AG09309 (cell line): ENCODE results near the gene RYR1.

Experiments
- DNase-seq: peaks from one replicate; pipeline ENCODE4 v3.0.0-alpha.2; 2010; ENCODE audit warnings: low read depth
- H3K4me3 ChIP-seq: 2 replicates; pipeline ENCODE4 v1.5.1; 2011; ENCODE audit warnings: mild to moderate bottlenecking, low read depth, low read length, moderate library complexity; ENCODE audit not compliant: control insufficient read depth
- CTCF ChIP-seq: IDR thresholded peaks from 2 replicates; pipeline ENCODE4 v1.5.1; 2011; ENCODE audit warnings: mild to moderate bottlenecking, low read depth, low read length, inconsistent platforms; ENCODE audit not compliant: insufficient read depth, control insufficient read depth; ENCODE audit errors: missing control alignments

The RYR1 gene

GRCh38 chr19:38440592-38440991 is 7.1 kb downstream of the RYR1 start:
- H3K4me3 ChIP-seq = no peak overlapping the region
- TF ChIP-seq CTCF = no peak
- DNase-seq = no peak

- no peak for DNase-seq
- TF ChIP-seq CTCF = no peak
- no peak overlapping the region for H3K4me3 ChIP-seq
Observed at GRCh38 chr19:38441657-38442348, 8.3 kb downstream of the RYR1 start.

- H3K4me3 ChIP-seq = no peak overlapping the region
- TF ChIP-seq CTCF = no peak
- no peak for DNase-seq
Observed at GRCh38 chr19:38442736-38443135, 9.2 kb downstream of the RYR1 start.

GRCh38 chr19:38443458-38443999 is 10.0 kb downstream of the RYR1 start:
- TF ChIP-seq CTCF = no peak
- no peak overlapping the region for H3K4me3 ChIP-seq
- no peak for DNase-seq

GRCh38 chr19:38444026-38444425 is 10.5 kb downstream of the RYR1 start:
- H3K4me3 ChIP-seq = no peak overlapping the region
- TF ChIP-seq CTCF = no peak

GRCh38 chr19:38445362-38445761 is 11.9 kb downstream of the RYR1 start:
- TF ChIP-seq CTCF = no peak
- no peak for DNase-seq
- H3K4me3 ChIP-seq = no peak overlapping the region

More at GRCh38 chr19:38444026-38444425, 10.5 kb downstream of the RYR1 start:
- DNase-seq = no peak
